NT2/D1 (cell line): ENCODE results near the gene SAMD9L.

ENCODE experiments used
- SUZ12 ChIP-seq: IDR thresholded peaks from 2 replicates; pipeline ENCODE4 v1.6.1; 2011; ENCODE audit not compliant: insufficient read length, insufficient read depth; ENCODE audit errors: extremely low read depth
- ZNF274 ChIP-seq: IDR thresholded peaks from 2 replicates; pipeline ENCODE4 v1.6.1; 2011; ENCODE audit warnings: mild to moderate bottlenecking, low read depth, low read length

GRCh38 chr7:93097388-93097787 lies 50.8 kb downstream of the SAMD9L start:
- no peak for TF ChIP-seq SUZ12
- no peak for TF ChIP-seq ZNF274
